Muscle of leg (tissue), 11 donors: ENCODE results near the gene GTPBP6. TPM values are rescaled to one million over a fixed set of nuclear protein-coding genes. Genes with fewer than 3 reads are reported as not detected.

ENCODE experiments used
- DNase-seq: peaks from one replicate; pipeline ENCODE4 v3.0.0; 2013
- H3K27ac ChIP-seq: one replicate; pipeline ENCODE4 v1.5.1; 2013; ENCODE audit warnings: mild to moderate bottlenecking, low read length, control low read depth
- H3K27me3 ChIP-seq: one replicate; pipeline ENCODE4 v1.6.1; 2013; ENCODE audit warnings: low read length; ENCODE audit not compliant: control insufficient read depth, insufficient read depth
- H3K36me3 ChIP-seq: one replicate; pipeline ENCODE4 v1.6.1; 2013; ENCODE audit warnings: low read length; ENCODE audit not compliant: control insufficient read depth, insufficient read depth
- H3K4me1 ChIP-seq: one replicate; pipeline ENCODE4 v1.6.1; 2013; ENCODE audit warnings: low read length; ENCODE audit not compliant: control insufficient read depth, insufficient read depth
- H3K4me3 ChIP-seq: one replicate; pipeline ENCODE4 v1.5.1; 2013; ENCODE audit warnings: low read length, control low read depth
- H3K9me3 ChIP-seq: replicated peaks from 2 replicates; pipeline ENCODE4 v1.6.1; 2013; ENCODE audit warnings: low read depth, low read length; ENCODE audit not compliant: control insufficient read depth
- WGBS: methylation state at CpG from one replicate; pipeline ENCODE4 v1.1.5; 2013; ENCODE audit warnings: missing lambda C conversion rate; ENCODE audit not compliant: insufficient coverage; 5-methylcytosine and 5-hydroxymethylcytosine counted together
- polyA plus RNA-seq, 8 donors: library from polyadenylated mRNA; unstranded; fragments of 120-200 nt; gene quantifications; one replicate each; pipeline versions ENCODE4 v1.2.1 to v1.2.3, GENCODE V29; 2013; ENCODE audit warnings: inconsistent platforms in 1 of 8, low replicate concordance in 1 of 8; ENCODE audit not compliant: insufficient read length in 8 of 8, insufficient read depth in 1 of 8
- total RNA-seq: library from RNA; stranded (reverse); fragments of 120-200 nt; gene quantifications from one replicate; pipeline ENCODE4 v1.2.4, GENCODE V29; 2013

Gene GTPBP6
- total and polyA plus RNA-seq, 9 donors = 27.3 to 63.9 (median 54.1) TPM

DNA sequence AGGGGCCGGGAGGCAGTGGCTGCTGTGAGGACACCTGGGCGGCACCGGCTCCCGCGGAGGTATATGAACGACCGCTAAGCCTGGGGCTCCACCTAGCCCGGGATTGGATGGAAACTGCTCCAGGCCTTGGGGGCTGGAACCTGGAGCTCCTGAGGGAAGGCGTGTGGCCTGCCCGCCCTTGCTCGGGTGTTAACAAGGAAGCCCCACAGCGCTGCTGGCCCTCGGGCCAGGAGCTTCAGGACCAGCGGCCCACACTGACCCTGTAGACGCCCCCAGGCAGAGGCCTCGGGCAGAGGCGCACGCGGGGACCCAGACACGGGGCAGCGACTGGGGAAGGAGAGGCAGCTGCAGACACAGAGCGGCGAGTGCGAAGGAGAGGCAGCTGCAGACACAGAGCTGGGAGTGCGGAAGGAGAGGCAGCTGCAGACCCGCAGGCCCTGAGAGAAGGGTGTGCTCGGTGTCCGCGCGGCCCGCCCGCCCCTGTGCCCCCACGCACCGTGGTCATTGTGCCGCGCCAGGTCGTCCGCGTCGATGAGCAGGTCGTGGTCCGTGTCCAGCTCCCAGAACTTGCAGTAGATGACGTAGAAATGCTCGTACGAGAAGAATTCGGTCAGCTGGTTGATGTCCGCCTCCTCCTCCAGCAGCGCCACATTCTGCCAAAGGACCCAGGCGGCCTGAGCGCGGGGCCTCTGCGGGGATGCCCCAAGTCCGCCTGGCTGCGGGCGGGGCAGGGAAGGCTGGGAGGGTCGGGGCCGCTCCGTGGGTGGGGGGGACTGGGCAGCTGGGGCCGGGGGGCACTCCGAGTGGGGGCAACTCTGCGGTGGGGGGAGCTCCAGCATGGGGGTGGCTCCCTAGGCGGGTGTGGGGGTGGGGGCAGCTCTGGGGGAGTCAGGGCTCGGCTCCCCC lies 26.7 kb upstream of the GTPBP6 start:
- peaks cover 47% of the 10 kb centered on the region for H3K36me3 ChIP-seq
- H3K27ac ChIP-seq = no peak overlapping the region
- H3K4me3 ChIP-seq = no peak overlapping the region
- no peak for DNase-seq
- peaks cover 23% of the 10 kb centered on the region for H3K9me3 ChIP-seq
- H3K27me3 ChIP-seq = no peaks in the 10 kb centered on the region
- H3K4me1 ChIP-seq = no peaks in the 10 kb centered on the region
- WGBS = 96% methylated on average over 47 of the region's 63 CpGs

DNA sequence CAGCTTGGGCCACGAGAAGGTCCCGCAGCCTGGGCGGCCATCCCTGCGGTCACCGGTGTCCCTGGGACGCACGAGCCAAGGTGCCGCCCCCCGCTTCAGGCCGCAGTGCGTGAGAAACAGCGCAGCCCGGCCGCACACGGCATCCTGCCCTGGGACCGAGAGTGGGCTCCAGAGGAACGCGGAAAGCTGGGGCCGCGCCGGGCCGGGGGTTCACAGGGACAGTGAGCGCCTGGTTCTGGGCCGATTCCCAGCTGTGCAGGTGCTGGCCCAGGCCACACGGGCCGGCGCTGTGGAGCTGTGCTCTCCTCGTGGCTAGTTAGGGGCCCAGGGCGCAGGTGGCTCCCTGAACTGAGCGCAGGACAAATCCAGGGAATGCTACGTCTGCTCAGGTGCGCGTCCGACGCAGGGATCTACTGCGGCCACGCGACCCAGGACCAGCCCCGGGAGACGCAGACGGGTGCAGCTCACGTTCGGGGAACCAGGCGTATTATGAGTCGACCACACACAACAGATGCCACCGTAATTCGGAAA lies 25.8 kb upstream of the GTPBP6 start:
- H3K4me3 ChIP-seq = no peak overlapping the region
- no peak for DNase-seq
- 98% methylated on average over 47 of the region's 47 CpGs for WGBS
- peaks cover 45% of the 10 kb centered on the region for H3K36me3 ChIP-seq
- H3K9me3 ChIP-seq = peaks cover 23% of the 10 kb centered on the region
- H3K27ac ChIP-seq = no peak overlapping the region
- H3K27me3 ChIP-seq = no peaks in the 10 kb centered on the region
- no peaks in the 10 kb centered on the region for H3K4me1 ChIP-seq

DNA sequence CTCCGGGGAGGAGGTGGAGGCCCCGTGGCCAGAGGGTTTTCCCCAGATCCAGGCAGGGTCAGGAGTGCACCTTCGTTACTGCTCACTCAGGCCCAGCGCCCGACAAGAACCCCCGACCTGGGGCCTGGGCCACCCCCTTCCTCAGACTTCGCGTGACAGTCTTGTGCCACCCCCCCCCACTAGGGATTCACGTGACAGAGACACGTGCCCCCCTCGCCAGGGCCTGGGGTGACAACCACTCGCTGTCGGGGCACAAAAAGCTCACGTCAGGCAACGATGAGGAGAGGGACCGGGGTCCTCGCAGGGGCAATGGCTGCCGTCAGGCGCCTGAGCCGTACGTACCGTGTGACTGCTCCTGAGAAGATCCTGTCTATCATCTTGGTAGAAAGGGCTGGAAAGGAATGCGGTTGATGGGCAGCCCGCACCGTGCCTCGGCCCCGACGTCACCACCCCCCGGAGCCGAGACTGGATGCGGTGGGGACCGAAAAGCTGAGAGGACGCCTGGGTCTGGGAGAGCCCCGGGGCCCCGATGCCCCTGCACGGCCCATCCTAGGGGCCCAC lies 23.0 kb upstream of the GTPBP6 start:
- Histone ChIP-seq H3K4me3 (no peak overlapping the region), H3K4me1 (no peaks in the 10 kb centered on the region), H3K27ac (no peak overlapping the region), H3K9me3 (peaks cover 29% of the 10 kb centered on the region), H3K36me3 (peaks cover 52% of the 10 kb centered on the region), H3K27me3 (no peaks in the 10 kb centered on the region)
- 95% methylated on average over 30 of the region's 36 CpGs for WGBS
- DNase-seq = no peak

DNA sequence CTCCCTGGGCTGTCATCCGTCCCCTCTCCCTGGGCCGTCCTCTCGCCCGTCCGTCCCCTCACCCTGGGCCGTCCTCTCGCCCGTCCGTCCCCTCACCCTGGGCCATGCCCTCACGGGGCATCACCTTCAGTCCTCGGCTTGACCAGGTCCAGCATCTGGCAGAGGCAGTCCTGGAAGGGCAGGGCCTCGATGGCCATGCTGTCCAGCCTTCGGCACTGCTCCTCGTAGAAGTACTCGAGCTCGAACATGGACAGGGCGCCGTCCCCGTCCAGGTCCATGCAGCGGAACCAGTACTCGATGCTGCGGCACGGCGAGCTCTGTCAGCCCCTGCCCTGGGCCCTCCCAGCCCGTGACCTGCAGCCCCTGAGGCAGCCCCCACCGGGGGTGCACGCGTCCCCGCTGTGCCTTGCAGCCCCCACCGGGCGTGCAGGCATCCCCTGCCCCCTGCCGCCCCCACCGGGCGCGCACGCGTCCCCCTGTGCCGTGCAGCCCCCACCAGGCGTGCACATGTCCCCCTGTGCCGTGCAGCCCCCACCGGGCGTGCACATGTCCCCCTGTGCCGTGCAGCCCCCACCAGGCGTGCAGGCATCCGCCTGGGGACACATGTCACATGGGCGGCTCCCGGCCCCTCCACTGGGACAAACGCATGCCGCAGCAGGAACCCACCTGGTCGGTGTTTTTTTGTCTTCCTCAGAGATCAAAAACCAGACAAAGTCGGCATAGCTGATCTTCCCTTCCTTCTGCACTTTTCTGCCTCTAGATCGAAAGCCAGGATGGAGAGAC lies 22.2 kb upstream of the GTPBP6 start:
- Histone ChIP-seq H3K27me3 (no peaks in the 10 kb centered on the region), H3K9me3 (peaks cover 31% of the 10 kb centered on the region), H3K27ac (no peak overlapping the region), H3K36me3 (peaks cover 58% of the 10 kb centered on the region), H3K4me1 (no peaks in the 10 kb centered on the region), H3K4me3 (no peak overlapping the region)
- no peak for DNase-seq
- WGBS = 97% methylated on average over 39 of the region's 52 CpGs

DNA sequence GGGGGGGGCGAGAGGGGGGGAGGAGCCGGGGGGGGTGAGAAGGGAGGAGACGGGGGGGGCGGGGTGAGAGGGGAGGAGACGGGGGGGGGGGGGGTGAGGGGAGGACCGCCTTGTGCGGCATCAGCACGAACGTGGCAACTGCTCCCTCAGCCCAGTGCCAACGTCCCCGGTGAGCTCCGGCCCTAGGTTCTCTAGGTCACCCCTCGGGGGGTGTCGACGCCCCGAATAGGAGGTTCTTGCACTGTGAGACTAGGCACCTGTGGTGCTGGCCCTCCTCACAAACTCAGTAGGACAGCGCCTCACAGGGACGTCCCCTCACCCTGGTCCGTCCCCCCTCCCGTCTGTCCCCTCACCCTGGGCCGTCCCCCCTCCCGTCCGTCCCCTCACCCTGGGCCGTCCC lies 21.5 kb upstream of the GTPBP6 start:
- Histone ChIP-seq H3K4me3 (no peak overlapping the region), H3K4me1 (no peaks in the 10 kb centered on the region), H3K9me3 (peaks cover 36% of the 10 kb centered on the region), H3K27ac (no peak overlapping the region), H3K36me3 (peaks cover 61% of the 10 kb centered on the region), H3K27me3 (no peaks in the 10 kb centered on the region)
- no peak for DNase-seq
- 97% methylated on average over 10 of the region's 24 CpGs for WGBS

DNA sequence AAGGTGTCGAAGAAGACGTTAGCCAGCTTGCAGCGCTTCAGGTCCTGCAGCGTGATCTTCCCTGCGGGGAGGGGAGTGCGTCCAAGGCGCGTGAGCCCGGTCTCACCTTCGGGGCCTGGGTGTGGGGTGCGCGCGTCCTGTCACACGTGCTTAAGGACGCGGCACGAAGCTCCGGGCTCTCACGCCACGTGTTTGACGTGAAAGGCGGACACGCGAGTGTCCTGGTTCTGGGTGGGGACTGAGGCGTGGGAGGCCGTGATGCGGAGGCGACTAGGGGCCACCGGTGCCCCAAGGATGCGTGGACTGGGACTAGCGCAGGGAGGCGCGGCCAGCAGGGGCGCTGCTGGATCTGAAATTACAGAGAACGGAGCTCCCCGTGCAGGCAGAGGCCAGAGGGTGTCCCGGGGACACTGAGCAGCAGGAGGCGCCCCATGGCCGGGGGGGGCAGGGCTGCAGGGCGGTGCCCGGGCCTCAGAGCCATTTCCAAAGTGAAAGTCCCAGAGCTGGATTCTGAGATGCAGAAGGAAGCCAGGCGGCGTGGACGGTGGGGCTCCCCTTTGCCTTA lies 20.3 kb upstream of the GTPBP6 start:
- Histone ChIP-seq H3K36me3 (peaks cover 55% of the 10 kb centered on the region), H3K9me3 (peaks cover 32% of the 10 kb centered on the region), H3K27ac (no peak overlapping the region), H3K27me3 (no peaks in the 10 kb centered on the region), H3K4me3 (no peak overlapping the region), H3K4me1 (no peaks in the 10 kb centered on the region)
- DNase-seq = no peak
- WGBS = 97% methylated on average over 40 of the region's 44 CpGs

DNA sequence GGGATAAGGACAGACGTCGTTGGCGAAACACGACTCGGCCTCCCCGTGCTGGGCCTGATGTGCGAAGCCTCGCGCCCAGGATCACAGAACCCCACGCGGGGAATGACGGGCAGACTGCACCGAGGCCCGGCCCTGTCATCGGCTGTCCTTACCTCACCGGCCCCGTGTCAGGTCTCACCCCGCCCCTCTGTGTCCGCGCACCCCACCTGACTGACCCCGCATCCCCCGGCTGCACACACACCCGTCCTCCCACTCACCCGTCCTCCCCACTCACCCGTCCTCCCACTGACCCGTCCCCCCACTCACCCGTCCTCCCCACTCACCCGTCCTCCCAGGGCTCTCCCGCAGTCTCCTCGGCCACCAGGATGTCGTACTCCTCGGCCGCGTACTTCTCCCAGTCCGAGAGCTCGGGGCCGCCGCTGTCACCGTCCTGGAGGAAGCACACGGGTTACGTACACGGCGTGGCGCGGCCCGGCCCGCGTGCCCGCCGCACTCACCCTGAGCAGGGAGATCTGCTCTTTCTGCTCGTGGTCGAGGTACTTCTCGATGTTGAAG lies 19.8 kb upstream of the GTPBP6 start:
- no peaks in the 10 kb centered on the region for H3K27me3 ChIP-seq
- no peak overlapping the region for H3K27ac ChIP-seq
- DNase-seq = no peak
- 95% methylated on average over 52 of the region's 53 CpGs for WGBS
- peaks cover 31% of the 10 kb centered on the region for H3K9me3 ChIP-seq
- peaks cover 59% of the 10 kb centered on the region for H3K36me3 ChIP-seq
- no peak overlapping the region for H3K4me3 ChIP-seq
- H3K4me1 ChIP-seq = no peaks in the 10 kb centered on the region

DNA sequence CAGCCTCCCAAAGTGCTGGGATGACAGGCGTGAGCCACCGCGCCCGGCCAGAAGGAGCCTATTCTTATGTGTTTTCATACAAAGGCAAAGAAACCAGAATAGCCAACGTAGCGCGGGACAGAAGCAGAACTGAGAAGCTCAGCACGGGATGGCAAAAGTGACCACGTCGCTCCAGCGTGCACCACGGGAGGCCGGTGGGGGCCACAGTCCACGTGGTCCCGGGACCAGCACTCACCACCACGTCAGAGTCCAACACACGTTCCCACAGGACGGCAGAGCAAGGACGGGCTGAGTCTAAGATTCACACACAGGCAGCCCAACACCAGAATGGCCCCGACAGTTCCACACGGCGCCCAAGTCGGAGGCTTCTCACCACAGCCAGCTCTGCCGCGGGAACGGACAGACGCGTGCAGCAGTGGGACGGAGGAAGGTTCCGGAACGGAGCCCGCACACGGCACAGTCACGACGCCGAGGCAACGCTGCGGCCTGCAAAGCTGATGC lies 18.8 kb upstream of the GTPBP6 start:
- WGBS = 91% methylated on average over 38 of the region's 38 CpGs
- Histone ChIP-seq H3K4me3 (no peak overlapping the region), H3K4me1 (no peaks in the 10 kb centered on the region), H3K9me3 (peaks cover 31% of the 10 kb centered on the region), H3K27me3 (no peaks in the 10 kb centered on the region), H3K27ac (no peak overlapping the region), H3K36me3 (peaks cover 69% of the 10 kb centered on the region)
- DNase-seq = no peak

DNA sequence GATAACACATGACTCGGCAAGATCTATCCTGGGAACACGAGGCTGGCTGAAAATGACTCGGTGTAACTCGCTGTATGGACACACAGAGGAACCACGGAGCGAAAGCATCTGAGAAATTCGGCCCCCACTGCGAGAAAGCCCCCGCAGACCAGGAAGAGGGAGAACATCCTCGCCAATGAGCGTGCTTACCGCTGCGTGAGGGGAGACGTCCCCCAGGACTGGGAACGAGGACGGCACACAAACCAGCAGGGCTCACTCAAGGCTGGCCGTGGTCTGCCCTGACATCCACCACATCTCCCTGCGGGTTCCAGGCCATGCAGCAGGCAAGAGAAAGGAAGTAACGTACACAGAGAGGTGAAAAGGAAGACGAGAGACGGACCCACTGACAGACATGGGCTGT lies 17.6 kb upstream of the GTPBP6 start:
- peaks cover 23% of the 10 kb centered on the region for H3K9me3 ChIP-seq
- H3K36me3 ChIP-seq = peaks cover 61% of the 10 kb centered on the region
- H3K4me3 ChIP-seq = no peak overlapping the region
- H3K4me1 ChIP-seq = peaks cover 5% of the 10 kb centered on the region
- H3K27ac ChIP-seq = no peak overlapping the region
- 95% methylated on average over 14 of the region's 21 CpGs for WGBS
- no peak for DNase-seq
- peaks cover 6% of the 10 kb centered on the region for H3K27me3 ChIP-seq
